Ovary (tissue), 10 donors: Measurements from ENCODE around the gene EPHA2. TPM values are rescaled to one million over a fixed set of nuclear protein-coding genes. Genes with fewer than 3 reads are reported as not detected.

Experiments used
- DNase-seq, 5 donors: peaks; one replicate each; pipeline ENCODE4 v3.0.0-alpha.2; 2019 to 2020
- H3K27ac ChIP-seq, 2 donors: fragments of 200-600 bp; one replicate each; pipeline versions ENCODE4 v1.5.1 to v1.8.0; 2019 to 2022
- H3K27me3 ChIP-seq: fragments of 200-600 bp; one replicate; pipeline ENCODE4 v1.8.0; 2022
- H3K36me3 ChIP-seq: fragments of 200-600 bp; sonication (generic); one replicate; pipeline ENCODE4 v1.5.1; 2019
- H3K4me1 ChIP-seq: one replicate; pipeline ENCODE4 v1.8.1; 2013; ENCODE audit warnings: mild to moderate bottlenecking, moderate library complexity; ENCODE audit not compliant: insufficient read depth
- H3K4me3 ChIP-seq: fragments of 200-600 bp; sonication (generic); one replicate; pipeline ENCODE4 v1.5.1; 2017
- H3K9me3 ChIP-seq, 2 donors: fragments of 200-600 bp in 1 of 2; sonication (generic) in 1 of 2; one replicate each; pipeline versions ENCODE4 v1.5.1 to v1.8.1; 2013 to 2019; ENCODE audit warnings: mild to moderate bottlenecking in 1 of 2, moderate library complexity in 1 of 2
- CTCF ChIP-seq, 3 donors: fragments of 450-650 bp in 2 of 3; fragments of 200-600 bp in 1 of 3; IDR thresholded peaks; one replicate each; pipeline versions ENCODE4 v1.5.1 to v1.8.0; 2016 to 2022; ENCODE audit warnings: antibody characterized with exemption in 3 of 3, mild to moderate bottlenecking in 1 of 3
- EP300 ChIP-seq: sonication (generic); formaldehyde crosslinking; IDR thresholded peaks from one replicate; pipeline ENCODE4 v1.6.1; 2017; ENCODE audit warnings: antibody characterized with exemption
- POLR2A ChIP-seq: fragments of 450-650 bp; IDR thresholded peaks from one replicate; pipeline ENCODE4 v1.6.1; 2017; ENCODE audit warnings: antibody characterized with exemption, mild to moderate bottlenecking, moderate library complexity
- WGBS, 3 donors: extraction: QIAGEN DNeasy Blood & Tissue Kit in 1 of 3; methylation state at CpG; one replicate each; pipeline versions ENCODE4 v1.1.5 to v1.1.7; 2013 to 2017; 5-methylcytosine and 5-hydroxymethylcytosine counted together
- intact Hi-C, 4 donors: fragments of 100-400 bp; cut with DNase I; formaldehyde crosslinking; loops; one replicate each; pipeline versions ENCODE4 v1.11.0 to v1.15.1; 2022 to 2023
- long read RNA-seq, 3 donors: library from polyadenylated mRNA in 2 of 3; unstranded in 2 of 3; transcript quantifications; one replicate each; pipeline ENCODE4 v2.0.0 and lab custom pipeline, GENCODE V29; 2021 to 2026
- polyA plus RNA-seq, 2 donors: library from polyadenylated mRNA; stranded (reverse); fragments of 200-250 nt in 1 of 2; fragments of 350-450 nt in 1 of 2; fragmentation: Illumina TruSeq in 1 of 2; extraction: RNeasy Lipid Tissue Mini Kit (QIAGEN cat#74804) in 1 of 2; gene quantifications; one replicate each; pipeline ENCODE4 v1.2.3, GENCODE V29; 2013 to 2014
- total RNA-seq, 7 donors: library from RNA; depleted of rRNA in 2 of 7; stranded (reverse); fragments of >200 nt in 2 of 7; fragmentation: NEBNext Ultra II Directional in 3 of 7; extraction: Animal tissue kit (Norgen Biotek cat#: 25700) in 3 of 7; gene quantifications; one replicate each; pipeline versions ENCODE4 v1.1.0 to v1.2.4, GENCODE V29; 2016 to 2023
- donor health status: DM: no; HTN: no; CAD: no; lungs with moderate emphysema.
- donor health status: DM: no; HTN: no; CAD: no.
- donor health status: Bipolar disorder and iron deficiency.
- donor health status: DM: yes; HTN: yes; CAD: no.
- donor health status: DM: no; HTN: no; CAD: no.
- donor health status: DM: yes; HTN: yes; CAD: no.

Gene EPHA2
- 10 to 100 TPM in 3 of 7 donors, 1 to 10 TPM in 4; 3.9 to 40.7 (median 8.8) TPM for total RNA-seq
- 1 to 10 TPM; 3.8 to 6.1 TPM for polyA plus RNA-seq
- long read RNA-seq, donor 1, partial matches to known transcripts = 4 of 6 reads
- long read RNA-seq, donor 1, other reads (novel, unspliced or antisense) = 2 of 6 reads
- long read RNA-seq, donor 2 = 0 reads
- long read RNA-seq, donor 3, transcript EPHA2-201 (17 exons, 3,964 nt) = major isoform, 6 of 13 reads
- long read RNA-seq, donor 3, partial matches to known transcripts = 6 of 13 reads
- long read RNA-seq, donor 3, other reads (novel, unspliced or antisense) = 1 of 13 reads

GRCh38 chr1:16155537-16156410, at the start of gene EPHA2:
TSS of gene EPHA2 (minus strand) at chr1:16156069. CDS start at chr1:16155932, 137 bp downstream.
- Histone ChIP-seq H3K9me3 (no peaks in the 10 kb centered on the region), H3K4me1 (peaks cover 11% of the 10 kb centered on the region), H3K36me3 (no peaks in the 10 kb centered on the region), H3K27ac (peak within 1 kb of the TSS; percentile 53 to 57), H3K4me3 (peak within 1 kb of the TSS; percentile 61), H3K27me3 (no peaks in the 10 kb centered on the region)
- WGBS, 3 donors = 4 to 7% (median 5%) methylated on average over 75 to 89 of the region's 89 CpGs
- DNase-seq = peak; percentile 86 to 90 (median 90)
- TF ChIP-seq CTCF (IDR thresholded peaks at IDR 0.05) = no peak
- TF ChIP-seq POLR2A = peak; percentile 81
- intact Hi-C loops = no loop called here

GRCh38 chr1:16205334-16205671, 49.4 kb upstream of the EPHA2 start:
- TF ChIP-seq EP300 = no peak
- TF ChIP-seq CTCF (IDR thresholded peaks at IDR 0.05) = no peak
- no peak for TF ChIP-seq POLR2A
- intact Hi-C loops = loop anchor here in 1 of 4 donors (10.0 kb wide), 1 partner anchor 159 kb away; the partner anchor contains the start of gene SZRD1
- WGBS, 3 donors = 88 to 94% (median 90%) methylated on average over 10 to 11 of the region's 11 CpGs
- Histone ChIP-seq H3K4me3 (no peak overlapping the region), H3K27ac (peak overlapping the region in 1 of 2 donors; percentile 69), H3K27me3 (no peaks in the 10 kb centered on the region), H3K4me1 (peaks cover 5% of the 10 kb centered on the region), H3K36me3 (no peaks in the 10 kb centered on the region), H3K9me3 (no peaks in the 10 kb centered on the region)
- DNase-seq = peak in 1 of 5 donors; percentile 52

GRCh38 chr1:16204634-16205333, 48.9 kb upstream of the EPHA2 start:
- 78 to 82% (median 82%) methylated on average over 12 of the region's 12 CpGs for WGBS, 3 donors
- Histone ChIP-seq H3K4me3 (no peak overlapping the region), H3K4me1 (peaks cover 5% of the 10 kb centered on the region), H3K36me3 (no peaks in the 10 kb centered on the region), H3K27ac (peak overlapping the region in 1 of 2 donors; percentile 69), H3K27me3 (no peaks in the 10 kb centered on the region), H3K9me3 (no peaks in the 10 kb centered on the region)
- TF ChIP-seq CTCF (IDR thresholded peaks at IDR 0.05) (no peak), POLR2A (no peak), EP300 (no peak)
- DNase-seq = peak in 1 of 5 donors; percentile 57
- intact Hi-C loops = loop anchor here in 2 of 4 donors (5.0 to 10.0 kb wide), 2 partner anchors 38 to 160 kb away; partner anchors contain the start of gene SZRD1 (in 1 of the 2)

GRCh38 chr1:16204216-16204615, 48.3 kb upstream of the EPHA2 start:
- no peaks in the 10 kb centered on the region for H3K9me3 ChIP-seq
- intact Hi-C loops = loop anchor here in 2 of 4 donors (5.0 to 10.0 kb wide), 2 partner anchors 38 to 161 kb away; partner anchors contain the start of gene SZRD1 (in 1 of the 2)
- WGBS, 3 donors = 86 to 93% (median 92%) methylated on average over 2 of the region's 2 CpGs
- no peak for DNase-seq
- H3K36me3 ChIP-seq = no peaks in the 10 kb centered on the region
- H3K27ac ChIP-seq = no peak overlapping the region
- TF ChIP-seq EP300 = no peak
- TF ChIP-seq POLR2A = no peak
- no peak for TF ChIP-seq CTCF (IDR thresholded peaks at IDR 0.05)
- peaks cover 5% of the 10 kb centered on the region for H3K4me1 ChIP-seq
- H3K27me3 ChIP-seq = no peaks in the 10 kb centered on the region
- H3K4me3 ChIP-seq = no peak overlapping the region
